ENCODE measurements around the gene NLRP5. TPM values are rescaled to one million over a fixed set of nuclear protein-coding genes. Genes with fewer than 3 reads are reported as not detected.

The NLRP5 gene
- total and polyA plus RNA-seq, 2 of the 8 experiments (the other 6 are each of a cell fraction or from before 2014, with no cell fraction given) = not detected

DNA sequence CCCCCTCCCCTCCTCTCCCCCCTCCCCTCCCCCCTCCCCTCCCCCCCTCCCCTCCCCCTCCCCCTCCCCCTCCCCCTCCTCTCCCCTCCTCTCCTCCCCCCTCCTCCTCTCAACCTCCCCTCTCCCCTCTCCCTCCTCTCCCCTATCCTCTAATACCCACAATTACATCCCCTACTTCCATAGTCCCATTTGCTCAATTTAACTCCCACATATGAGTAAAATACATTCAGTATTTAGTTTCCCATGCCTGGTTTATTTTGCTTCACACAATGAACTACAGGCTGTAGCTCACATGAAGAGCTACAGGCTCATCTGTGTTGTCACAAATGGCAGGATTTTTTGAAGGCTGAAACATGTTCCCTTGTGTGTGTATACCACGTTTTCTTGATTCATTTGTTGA is 6.9 kb downstream of the NLRP5 start:
- no peak overlapping the region for H2BK5ac ChIP-seq (ENCODE audit: low read depth, low read length)
- no peak overlapping the region for H3K14ac ChIP-seq (ENCODE audit: insufficient read length)
- peaks cover 46 to 59% of the 10 kb centered on the region in 2 experiments for H3K9me3 ChIP-seq (ENCODE audit: insufficient read depth in 2 of 2, low read depth in 1 of 2, low read length in 1 of 2)
- H3K27ac ChIP-seq (ENCODE audit: low read depth, low read length) = no peak overlapping the region
- no peak overlapping the region for H3K23ac ChIP-seq (ENCODE audit: insufficient read length)
- no peak overlapping the region for H3K4ac ChIP-seq (replicated peaks; ENCODE audit: insufficient read length, low read depth, low read length)
- no peaks in the 10 kb centered on the region for H3K23me2 ChIP-seq (ENCODE audit: low read depth, low read length)
- H3K4me1 ChIP-seq (replicated peaks in 1 of 4; ENCODE audit: control insufficient read depth in 3 of 4, insufficient read depth in 4 of 4, low read length in 3 of 4) = no peaks in the 10 kb centered on the region
- H3K9ac ChIP-seq (replicated peaks in 1 of 4; ENCODE audit: extremely low read depth in 1 of 4, low read depth in 3 of 4, low read length in 3 of 4) = no peak overlapping the region
- FAIRE-seq (no peak), DNase-seq (ENCODE audit: low read depth in 1 of 2, low spot score in 2 of 2) (no peak)
- no peak overlapping the region for H4K91ac ChIP-seq (replicated peaks; ENCODE audit: insufficient read length, low read length)
- no peak overlapping the region for H2BK120ac ChIP-seq (replicated peaks; ENCODE audit: low read depth, low read length)
- TF ChIP-seq CREB1 (IDR thresholded peaks at IDR 0.05) = no peak
- no peak overlapping the region for H2BK15ac ChIP-seq (ENCODE audit: low read length)
- no peak overlapping the region for H2AK5ac ChIP-seq (ENCODE audit: low read depth, low read length)
- no peak overlapping the region for H3K4me3 ChIP-seq (ENCODE audit: extremely low read depth in 1 of 4, insufficient read depth in 2 of 4, low read depth in 3 of 4, low read length in 4 of 4)
- WGBS, 2 experiments (ENCODE audit: extremely low coverage in 1 of 2, insufficient coverage in 1 of 2, insufficient read length in 1 of 2, insufficient replicate concordance in 2 of 2, low coverage in 1 of 2, low lambda C conversion rate in 2 of 2, missing lambda C conversion rate in 1 of 2) = 21% methylated on average over 1 of the region's 1 CpG; no CpG with 5 or more reads in 1 of the 2 experiments
- H2AFZ ChIP-seq (ENCODE audit: low read length) = no peak overlapping the region
- H3K79me2 ChIP-seq (ENCODE audit: control insufficient read depth in 1 of 2, insufficient read depth in 2 of 2, low read length in 2 of 2) = no peaks in the 10 kb centered on the region
- H2BK12ac ChIP-seq (ENCODE audit: low read depth, low read length) = no peak overlapping the region
- no peak overlapping the region for H4K8ac ChIP-seq (ENCODE audit: extremely low read depth, insufficient read depth, low read length)
- no peak overlapping the region for H3K18ac ChIP-seq (ENCODE audit: extremely low read depth, low read length)
- H3K4me2 ChIP-seq (ENCODE audit: insufficient read depth in 1 of 2, low read depth in 2 of 2, low read length in 2 of 2) = no peak overlapping the region
- no peak overlapping the region for H2BK20ac ChIP-seq (ENCODE audit: low read length)
- H4K20me1 ChIP-seq (replicated peaks in 1 of 2; ENCODE audit: control insufficient read depth in 1 of 2, insufficient read depth in 2 of 2, low read length in 2 of 2) = no peaks in the 10 kb centered on the region
- H3K79me1 ChIP-seq (ENCODE audit: low read depth, low read length) = no peaks in the 10 kb centered on the region
- CTCF ChIA-PET (ENCODE audit: partially characterized antibody) = no interaction called here
- no peaks in the 10 kb centered on the region for H3K27me3 ChIP-seq (replicated peaks in 1 of 4; ENCODE audit: control insufficient read depth in 3 of 4, extremely low read depth in 1 of 4, insufficient read depth in 3 of 4, low read length in 3 of 4)
- H3K56ac ChIP-seq (replicated peaks; ENCODE audit: insufficient read length, low read depth, low read length) = no peak overlapping the region
- H3K36me3 ChIP-seq (ENCODE audit: control insufficient read depth in 2 of 4, insufficient read depth in 4 of 4, low read length in 3 of 4) = no peaks in the 10 kb centered on the region
- no peak overlapping the region for H4K5ac ChIP-seq (ENCODE audit: insufficient read length, low read depth, low read length)
- POLR2A ChIA-PET (ENCODE audit: partially characterized antibody) = no interaction called here
